Measurements from ENCODE around the gene CYP4F3.
"Not testable (repeated sequence)": the region's sequence is repeated elsewhere in the genome, so short reads cannot be mapped to it uniquely, and the experiment has no call there.

The CYP4F3 gene

GRCh38 chr19:15633082-15633835 is 7.4 kb upstream of the CYP4F3 start:
- DNase-seq = no peak

- no peak for DNase-seq
These were observed 6.6 kb upstream of the CYP4F3 start for GRCh38 chr19:15634105-15634504.

- DNase-seq = no peak
These were observed 5.5 kb upstream of the CYP4F3 start for GRCh38 chr19:15635016-15635805.

GRCh38 chr19:15636026-15636425 is 4.7 kb upstream of the CYP4F3 start:
- DNase-seq = no peak

- no peak for DNase-seq
These were observed 1.1 kb upstream of the CYP4F3 start for GRCh38 chr19:15639596-15639995.

GRCh38 chr19:15640904-15641597 is 354 bp downstream of the CYP4F3 start:
- no peak for DNase-seq

GRCh38 chr19:15641901-15642491 is 1.3 kb downstream of the CYP4F3 start:
- no peak for DNase-seq

- DNase-seq = no peak
These were observed 2.1 kb downstream of the CYP4F3 start for GRCh38 chr19:15642807-15643206.

- DNase-seq = no peak
These were observed 2.7 kb downstream of the CYP4F3 start for GRCh38 chr19:15643387-15643786.

GRCh38 chr19:15644066-15644741 is 3.5 kb downstream of the CYP4F3 start:
- no peak for DNase-seq

GRCh38 chr19:15644816-15645215 is 4.1 kb downstream of the CYP4F3 start:
- no peak for DNase-seq

GRCh38 chr19:15649526-15649925 is 8.8 kb downstream of the CYP4F3 start:
- DNase-seq = no peak

- not testable (repeated sequence) for DNase-seq
These were observed 9.4 kb downstream of the CYP4F3 start for GRCh38 chr19:15650123-15650522.

GRCh38 chr19:15651791-15652190 is 11.1 kb downstream of the CYP4F3 start:
- DNase-seq = no peak

- DNase-seq = no peak
These were observed 12.0 kb downstream of the CYP4F3 start for GRCh38 chr19:15652559-15653278.

GRCh38 chr19:15656467-15656866 is 15.8 kb downstream of the CYP4F3 start:
- no peak for DNase-seq

GRCh38 chr19:15663247-15663646 is 22.6 kb downstream of the CYP4F3 start:
- no peak for DNase-seq

- DNase-seq = no peak
These were observed 25.5 kb downstream of the CYP4F3 start for GRCh38 chr19:15666186-15666585.

- DNase-seq = no peak
These were observed 26.2 kb downstream of the CYP4F3 start for GRCh38 chr19:15666883-15667282.

- DNase-seq = no peak
These were observed 28.7 kb downstream of the CYP4F3 start for GRCh38 chr19:15669440-15669839.

GRCh38 chr19:15669891-15670290 is 29.2 kb downstream of the CYP4F3 start:
- DNase-seq = no peak

- DNase-seq = no peak
These were observed 30.6 kb downstream of the CYP4F3 start for GRCh38 chr19:15671237-15671821.
